NCI-H1105 treated with DMSO at 0.1 percent for 48 hours (cell line): ENCODE data around the gene FANCL.
"Not testable (repeated sequence)": the region's sequence is repeated elsewhere in the genome, so short reads cannot be mapped to it uniquely, and the experiment has no call there.

Experiments used
- DNase-seq: peaks from one replicate; lab custom pipeline; 2025; lab: John Stamatoyannopoulos, UW

The FANCL gene

GRCh38 chr2:58140508-58141072, 100.5 kb downstream of the FANCL start:
- no peak for DNase-seq

- DNase-seq = no peak
Observed at GRCh38 chr2:58138396-58139030, 102.6 kb downstream of the FANCL start.

GRCh38 chr2:58137856-58138255, 103.3 kb downstream of the FANCL start:
- peak; percentile 9 for DNase-seq

GRCh38 chr2:58137221-58137620, 103.9 kb downstream of the FANCL start:
- no peak for DNase-seq

- no peak for DNase-seq
Observed at GRCh38 chr2:58135861-58136260, 105.3 kb downstream of the FANCL start.

- DNase-seq = no peak
Observed at GRCh38 chr2:58133395-58133794, 107.7 kb downstream of the FANCL start.

GRCh38 chr2:58131191-58132011, 109.7 kb downstream of the FANCL start:
- DNase-seq = peak; percentile 6

- DNase-seq = no peak
Observed at GRCh38 chr2:58130238-58130637, 110.9 kb downstream of the FANCL start.

GRCh38 chr2:58127111-58127510, 114.0 kb downstream of the FANCL start:
- no peak for DNase-seq

GRCh38 chr2:58122540-58122939, 118.6 kb downstream of the FANCL start:
- no peak for DNase-seq

- no peak for DNase-seq
Observed at GRCh38 chr2:58122040-58122439, 119.1 kb downstream of the FANCL start.

- no peak for DNase-seq
Observed at GRCh38 chr2:58120626-58121229, 120.4 kb downstream of the FANCL start.

- DNase-seq = not testable (repeated sequence)
Observed at GRCh38 chr2:58113563-58113962, 127.6 kb downstream of the FANCL start.

- DNase-seq = no peak
Observed at GRCh38 chr2:58110765-58111164, 130.4 kb downstream of the FANCL start.

- no peak for DNase-seq
Observed at GRCh38 chr2:58109481-58109880, 131.6 kb downstream of the FANCL start.
